Muscle of arm (tissue), 12 donors: Measurements from ENCODE around the gene CHRNA1. TPM values are rescaled to one million over a fixed set of nuclear protein-coding genes. Genes with fewer than 3 reads are reported as not detected.
"Not testable (repeated sequence)": the region's sequence is repeated elsewhere in the genome, so short reads cannot be mapped to it uniquely, and the experiment has no call there.

Source experiments
- DNase-seq: peaks from one replicate; pipeline ENCODE4 v3.0.0-alpha.2; 2013
- polyA plus RNA-seq, 12 donors: library from polyadenylated mRNA; unstranded; fragments of 120-200 nt; gene quantifications; one replicate each; pipeline ENCODE4 v1.2.1, GENCODE V29; 2013; ENCODE audit not compliant: insufficient read length in 12 of 12

Gene CHRNA1
- polyA plus RNA-seq, 12 donors = 75.1 to 198 (median 148) TPM; not detected in 1

DNA sequence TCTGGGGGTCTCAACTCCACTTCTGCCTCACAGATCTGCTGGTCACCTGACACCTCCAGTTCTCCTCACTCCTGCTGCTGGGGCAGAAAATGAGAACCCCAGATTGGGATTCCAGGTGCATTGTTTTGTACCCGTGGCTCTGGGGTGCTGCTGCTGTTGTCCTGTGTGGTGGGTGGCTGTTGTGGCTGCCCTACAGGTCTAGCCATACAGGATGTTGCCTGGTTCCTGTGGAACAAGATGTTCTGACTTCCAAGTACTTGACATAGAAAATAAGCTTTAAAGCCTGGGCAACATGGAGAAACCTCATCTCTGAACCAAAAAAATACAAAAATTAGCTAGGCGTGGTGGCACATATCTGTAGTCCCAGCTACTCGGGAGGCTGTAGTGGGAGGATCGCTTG lies 38.1 kb downstream of the CHRNA1 start:
- no peak for DNase-seq

DNA sequence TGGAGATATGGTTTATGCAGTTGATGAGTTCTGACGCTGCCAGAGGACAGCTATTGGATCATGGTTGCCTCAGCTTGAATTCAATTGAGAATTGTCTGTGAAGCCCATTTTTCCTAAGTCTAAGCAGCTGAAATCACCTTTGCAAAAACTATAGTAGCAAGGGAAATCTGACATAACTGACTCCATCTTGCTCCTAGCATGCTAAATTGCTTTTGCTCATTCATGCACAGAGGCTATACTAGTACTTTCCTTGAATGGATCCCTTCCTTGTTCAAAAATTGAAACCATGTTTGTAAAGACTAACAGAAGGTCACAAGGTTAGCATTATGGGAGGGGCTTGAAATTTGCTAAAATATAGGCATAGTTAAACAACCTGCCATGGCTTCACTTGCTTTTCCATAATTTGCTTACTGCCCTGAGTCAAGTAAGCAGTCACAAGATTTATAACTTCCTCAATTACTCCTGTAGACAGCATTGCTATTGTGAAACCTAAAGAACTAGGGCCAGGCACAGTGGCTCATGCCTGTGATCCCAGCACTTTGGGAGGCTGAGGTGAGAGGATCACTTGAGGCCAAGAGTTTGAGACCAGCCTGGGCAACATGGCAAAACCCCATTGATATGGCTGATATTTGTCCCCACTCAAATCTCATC lies 41.2 kb downstream of the CHRNA1 start:
- DNase-seq = no peak

DNA sequence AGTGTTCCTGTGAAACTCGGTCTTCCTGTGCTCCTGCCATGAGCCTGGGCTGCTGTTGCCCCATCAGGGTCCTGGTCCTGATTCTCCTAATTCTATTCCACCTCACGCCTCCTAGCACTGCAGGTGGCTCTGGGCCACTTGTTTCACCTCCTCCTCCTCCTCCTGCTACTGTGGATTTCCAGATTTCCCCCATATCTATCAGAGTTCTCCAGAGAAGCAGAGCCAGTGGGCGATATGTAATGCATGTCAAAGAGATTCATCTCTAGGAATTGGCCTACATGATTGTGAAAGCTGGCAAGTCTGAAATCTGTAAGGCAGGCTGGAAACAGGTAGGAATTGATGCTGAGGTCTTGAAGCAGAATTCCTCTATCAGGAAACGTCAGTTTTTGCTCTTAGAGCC lies 45.3 kb downstream of the CHRNA1 start:
- no peak for DNase-seq

DNA sequence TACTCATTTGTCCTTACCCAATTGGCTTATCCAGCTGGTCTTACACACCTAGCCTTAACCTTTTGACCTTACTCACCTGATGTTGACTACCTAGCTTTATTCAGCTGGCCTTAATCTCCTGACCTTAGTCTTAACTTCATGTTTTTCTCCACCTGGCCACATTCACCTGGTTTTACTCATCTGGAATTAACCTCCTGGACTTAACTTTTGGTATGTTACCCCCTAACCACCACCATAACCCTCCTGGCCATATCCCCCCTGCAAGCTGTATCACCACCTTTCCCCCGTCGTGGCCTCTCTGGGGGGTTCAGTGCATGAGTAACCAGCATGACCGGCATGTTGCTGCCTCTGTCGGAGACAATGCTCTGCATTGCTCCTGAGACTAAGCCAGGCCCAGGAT lies 45.7 kb downstream of the CHRNA1 start:
- DNase-seq = no peak

DNA sequence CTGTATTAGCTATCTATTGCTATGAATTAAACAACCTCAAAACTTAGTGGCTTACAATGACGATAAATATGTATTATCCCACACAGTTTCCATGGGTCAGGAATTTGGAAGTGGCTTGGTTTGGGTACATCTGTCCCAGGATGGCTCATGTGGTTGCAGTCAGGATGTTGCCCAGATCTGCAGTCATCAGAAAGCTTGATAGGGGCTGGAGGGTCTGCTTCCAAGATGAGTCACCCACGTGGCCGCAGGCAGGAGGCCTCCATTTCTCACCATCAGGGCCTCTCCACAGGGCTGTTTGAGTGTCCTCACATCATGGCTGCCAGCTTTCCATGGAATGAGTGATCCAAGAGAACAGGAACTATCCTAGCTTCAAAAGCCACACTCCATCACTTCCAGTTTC lies 46.4 kb downstream of the CHRNA1 start:
- no peak for DNase-seq

DNA sequence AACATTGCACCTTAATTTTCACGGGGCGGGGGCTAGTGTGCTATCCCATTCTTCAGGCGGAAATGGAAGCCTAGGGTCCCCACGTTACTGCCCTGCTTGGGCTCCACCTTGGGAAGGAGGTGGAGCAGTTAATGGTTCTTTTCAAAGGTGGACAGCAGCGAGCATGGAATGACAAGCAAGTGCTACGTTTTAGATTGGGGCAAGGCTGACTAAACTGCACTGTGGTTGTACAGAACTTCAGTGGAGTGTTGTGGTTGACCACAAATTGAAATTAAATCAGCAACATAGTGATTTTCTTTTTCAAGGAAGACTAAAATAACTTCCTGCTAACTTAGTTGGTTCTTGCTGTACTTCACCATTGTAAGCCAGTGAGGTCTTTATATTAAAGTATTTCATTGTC lies 47.0 kb downstream of the CHRNA1 start:
- DNase-seq = no peak

DNA sequence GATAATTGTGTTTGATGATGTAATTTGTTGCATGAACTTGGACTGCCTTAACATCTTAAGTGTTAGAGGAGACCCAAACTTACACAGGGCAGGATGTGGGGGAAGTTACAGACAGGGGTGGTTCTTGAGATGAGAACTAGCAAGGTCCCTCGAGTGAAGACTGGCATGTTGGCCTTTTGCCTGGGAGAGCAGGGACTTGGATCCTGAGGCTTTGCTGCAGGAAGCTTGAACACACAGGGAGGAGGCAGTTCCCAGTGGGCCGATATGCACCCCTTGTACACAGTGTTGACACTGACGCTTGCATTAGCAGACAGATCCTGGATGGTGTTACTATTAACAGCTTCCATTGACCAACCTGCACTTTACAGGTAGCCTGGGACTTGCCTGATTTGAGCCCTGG lies 47.5 kb downstream of the CHRNA1 start:
- no peak for DNase-seq

DNA sequence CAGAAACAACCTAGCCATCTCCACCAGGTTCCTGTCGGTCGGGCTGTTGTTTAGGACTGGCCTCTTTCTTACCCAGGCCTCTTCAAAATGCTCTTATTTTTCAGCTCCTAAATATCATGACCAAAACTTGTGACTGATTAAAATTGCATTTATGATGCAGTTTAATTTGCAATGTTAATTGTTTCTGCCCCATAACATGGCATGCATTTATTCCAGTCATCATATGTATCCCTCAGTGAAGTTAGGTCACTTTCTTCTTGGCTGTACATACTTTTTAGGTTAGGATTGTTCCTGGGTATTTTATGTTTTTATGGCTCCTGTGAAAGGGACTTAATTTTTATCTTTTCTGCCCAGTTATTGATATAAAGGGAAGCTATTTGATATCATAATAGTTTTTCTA lies 50.6 kb downstream of the CHRNA1 start:
- no peak for DNase-seq

DNA sequence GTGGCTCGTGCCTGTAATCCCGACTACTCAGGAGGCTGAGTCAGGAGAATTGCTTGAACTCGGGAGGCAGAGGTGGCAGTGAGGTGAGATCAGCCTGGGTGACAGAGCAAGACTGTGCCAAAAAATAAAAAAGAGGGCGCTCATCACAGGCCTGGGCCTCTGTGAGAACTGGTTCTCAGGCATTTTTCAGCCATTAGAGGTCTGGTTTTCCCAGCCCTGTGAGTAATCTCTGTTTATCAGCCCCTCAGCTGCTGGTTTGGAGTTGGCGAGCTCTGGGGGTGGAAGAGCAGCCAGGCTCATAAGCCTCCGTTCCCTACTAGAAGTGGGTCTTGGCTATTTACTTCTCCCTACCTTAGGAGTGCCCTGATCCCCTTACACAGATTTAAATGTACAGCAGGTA lies 53.1 kb downstream of the CHRNA1 start:
- DNase-seq = no peak

DNA sequence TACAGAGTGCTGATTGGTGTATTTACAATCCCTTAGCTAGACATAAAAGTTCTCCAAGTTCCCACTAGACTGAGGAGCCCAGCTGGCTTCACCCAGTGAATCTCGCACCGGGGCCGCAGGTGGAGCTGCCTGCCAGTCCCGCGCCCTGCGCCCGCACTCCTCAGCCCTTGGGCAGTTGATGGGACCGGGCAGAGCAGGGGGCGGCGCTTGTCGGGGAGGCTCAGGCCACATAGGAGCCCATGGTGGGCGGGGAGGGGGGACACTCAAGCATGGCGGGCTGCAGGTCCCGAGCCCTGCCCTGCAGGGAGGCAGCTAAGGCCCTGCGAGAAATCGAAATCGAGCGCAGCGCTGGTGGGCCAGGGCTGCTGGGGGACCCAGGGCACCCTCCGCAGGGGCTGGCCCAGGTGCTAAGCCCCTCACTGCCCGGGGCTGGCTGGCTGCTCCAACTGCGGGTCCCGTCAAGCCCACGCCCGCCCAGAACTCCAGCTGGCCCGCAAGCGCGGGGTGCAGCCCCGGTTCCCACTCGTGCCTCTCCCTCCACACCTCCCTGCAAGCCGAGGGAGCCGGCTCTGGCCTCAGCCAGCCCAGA lies 54.8 kb downstream of the CHRNA1 start:
- not testable (repeated sequence) for DNase-seq

DNA sequence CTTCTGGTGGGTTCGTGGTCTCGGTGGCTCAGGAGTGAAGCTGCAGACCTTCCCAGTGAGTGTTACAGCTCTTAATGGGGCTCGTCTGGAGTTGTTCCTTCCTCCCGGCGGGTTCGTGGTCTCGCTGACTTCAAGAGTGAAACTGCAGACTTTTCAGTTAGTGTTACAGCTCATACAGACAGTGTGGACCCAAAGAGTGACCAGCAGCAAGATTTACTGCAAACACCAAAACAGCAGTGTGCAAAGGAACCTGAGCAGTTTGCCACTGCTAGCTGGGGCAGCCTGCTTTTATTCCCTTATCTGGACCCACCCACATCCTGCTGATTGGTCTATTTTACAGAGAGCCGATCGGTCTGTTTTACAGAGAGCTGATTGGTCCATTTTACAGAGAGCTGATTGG lies 55.6 kb downstream of the CHRNA1 start:
- DNase-seq = no peak

DNA sequence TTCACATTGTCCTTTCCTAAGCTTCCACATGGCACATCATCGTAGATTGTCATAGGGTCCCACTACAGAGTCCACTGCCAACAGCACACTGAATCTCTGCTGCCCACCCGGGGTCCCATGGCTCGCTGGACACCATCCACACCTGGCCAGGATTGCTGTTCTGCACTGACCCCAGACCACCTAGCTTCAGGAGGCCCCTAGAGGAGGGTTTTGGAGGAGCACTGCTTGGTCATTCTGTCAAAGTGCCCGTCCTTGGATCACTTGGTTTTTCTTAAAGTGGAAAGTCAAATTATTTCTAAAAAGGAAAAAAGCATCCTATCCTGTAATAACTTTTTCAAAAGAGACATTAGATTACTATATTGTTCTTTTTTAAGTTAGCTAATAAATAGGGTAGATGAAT lies 59.0 kb downstream of the CHRNA1 start:
- DNase-seq = no peak

DNA sequence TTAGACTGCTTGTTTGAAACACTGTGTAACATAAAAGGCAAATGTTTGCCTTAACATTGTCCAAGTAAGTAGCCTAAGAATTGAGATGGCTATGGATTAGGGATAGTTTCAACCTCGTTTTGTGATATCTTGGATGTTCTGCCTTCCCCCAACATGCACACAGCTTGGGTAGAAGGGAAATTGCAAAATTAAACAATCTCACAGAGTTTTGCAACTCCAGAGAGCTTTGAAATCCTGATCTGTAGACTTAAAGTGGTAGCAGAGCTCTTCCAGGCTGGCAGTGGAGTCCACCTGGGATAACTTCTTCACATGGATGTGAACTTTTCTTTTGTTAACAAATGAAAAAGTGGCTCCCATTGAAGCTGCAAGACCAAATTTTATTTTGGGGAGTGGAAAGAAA lies 59.6 kb downstream of the CHRNA1 start:
- no peak for DNase-seq

DNA sequence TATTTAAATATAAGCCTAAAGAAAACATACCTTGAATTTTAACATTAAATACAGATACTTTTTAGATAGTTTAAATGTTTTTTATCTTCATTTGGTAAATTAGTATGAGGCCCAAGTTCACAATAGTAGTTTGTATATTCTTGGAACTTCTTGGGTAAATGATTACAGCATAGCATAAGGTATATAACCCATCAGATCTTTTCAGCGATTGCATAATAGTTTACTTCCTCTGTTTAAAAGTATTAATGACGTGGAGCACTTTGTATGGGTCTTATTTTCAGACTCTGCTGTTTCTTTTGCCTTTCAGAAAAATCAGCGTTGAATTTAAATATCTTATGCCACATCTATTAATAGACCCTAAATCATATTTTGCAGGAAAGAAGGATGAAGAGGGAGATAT lies 60.2 kb downstream of the CHRNA1 start:
- DNase-seq = no peak

DNA sequence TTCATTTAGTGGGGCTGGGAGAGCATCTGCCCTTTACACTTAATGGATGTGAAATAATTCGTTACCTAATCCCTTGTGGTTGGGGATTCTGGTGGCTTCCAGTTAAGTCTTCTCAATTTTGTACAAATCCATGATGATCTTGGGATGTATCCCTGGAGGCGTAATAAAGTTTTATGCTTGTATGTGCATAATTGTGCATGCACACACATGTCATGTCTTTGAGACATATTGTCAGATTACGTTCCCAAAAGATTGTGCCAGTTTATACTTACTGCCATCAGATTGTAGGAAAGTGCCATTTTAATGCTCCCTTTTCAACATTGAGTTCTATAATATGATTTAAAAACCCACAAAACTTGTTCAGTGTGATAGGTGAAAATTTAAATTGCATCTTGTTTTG lies 60.8 kb downstream of the CHRNA1 start:
- DNase-seq = no peak

DNA sequence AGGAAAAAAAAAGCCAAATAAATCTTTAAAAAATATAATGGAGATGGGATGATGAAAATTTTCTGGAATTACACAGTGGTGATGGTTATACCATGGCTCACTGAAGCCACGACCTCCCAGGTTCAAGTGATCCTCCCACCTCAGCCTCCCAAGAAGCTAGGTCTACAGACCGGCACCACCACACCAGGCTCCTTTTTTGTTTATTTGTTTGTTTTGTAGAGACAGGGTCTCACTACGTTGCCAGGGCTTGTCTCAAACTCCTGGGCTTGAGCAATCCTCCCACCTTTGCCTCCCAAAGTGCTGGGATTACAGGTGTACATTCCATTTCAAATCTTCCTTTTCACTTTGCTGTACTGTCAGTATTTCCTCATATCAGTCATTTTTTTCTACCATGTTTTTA lies 61.7 kb downstream of the CHRNA1 start:
- no peak for DNase-seq

DNA sequence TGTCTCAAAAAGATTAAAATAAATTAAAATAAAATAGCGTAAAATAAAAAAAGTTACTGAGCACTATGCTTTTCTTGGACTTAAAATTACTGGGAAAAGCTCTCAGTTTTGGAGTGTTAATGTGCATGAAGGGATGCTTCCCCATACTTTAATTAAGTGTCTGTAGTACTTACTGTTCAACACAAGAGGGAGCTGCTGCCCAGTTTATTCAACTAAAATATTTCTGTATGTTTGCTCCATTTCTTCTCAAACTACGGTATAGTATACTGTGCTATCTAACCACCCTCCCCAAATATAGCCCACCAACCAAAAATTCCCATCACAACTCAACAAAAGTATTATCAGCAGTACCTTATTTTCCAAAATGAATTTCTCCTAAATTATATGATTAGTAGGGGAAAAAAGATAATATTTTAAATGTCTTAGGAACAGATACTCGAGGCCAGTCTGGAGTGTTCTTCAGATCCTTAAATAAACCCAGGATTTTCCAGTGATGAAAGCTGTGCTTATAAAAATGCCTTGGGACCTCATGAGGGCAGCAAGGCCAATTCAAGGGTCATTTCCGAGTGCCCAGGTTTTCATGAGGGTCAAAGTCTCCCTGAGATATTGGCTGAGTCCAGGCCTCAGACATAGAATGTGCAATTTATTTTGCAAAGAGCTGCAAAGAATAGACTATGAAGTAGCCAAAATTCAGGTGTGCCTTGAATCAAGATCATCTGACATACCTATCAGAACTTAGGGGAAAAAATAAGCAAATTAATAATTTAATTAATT lies 64.1 kb downstream of the CHRNA1 start:
- peak; percentile 61 for DNase-seq

Other genes with a start within 250 kb of the CHRNA1 start
- 10 to 100 TPM in 11 of 12 donors, not detected in 1; 33.2 to 68.3 (median 43.9) TPM for gene WIPF1, start 166.7 kb downstream of the CHRNA1 start, polyA plus RNA-seq
- 10 to 100 TPM in 10 of 12 donors, 1 to 10 TPM in 1, not detected in 1; 8.7 to 21.2 (median 14.5) TPM for gene CHN1, start 240.9 kb upstream of the CHRNA1 start, polyA plus RNA-seq